ENCODE results near the gene NECTIN4. TPM values are rescaled to one million over a fixed set of nuclear protein-coding genes. Genes with fewer than 3 reads are reported as not detected.

The NECTIN4 gene
- total and polyA plus RNA-seq, 10 of the 15 experiments (the other 5 are each of a cell fraction or from before 2014, with no cell fraction given) = 2.8 to 8.7 (median 3.7) TPM

GRCh38 chr1:161033751-161034150, 55.6 kb downstream of the NECTIN4 start:
- DNase-seq (ENCODE audit: low read depth, low spot score) (no peak), FAIRE-seq (no peak), ATAC-seq (no peak)
- SMC1A ChIA-PET (ENCODE audit: uncharacterized antibody, unreplicated experiment) = interaction anchor here (1.2 to 2.2 kb wide), 4 partner anchors 10 to 122 kb away, joined by 3 to 8 read pairs (median 4); partner anchors contain the start of gene F11R
- no peak overlapping the region for H3K9ac ChIP-seq (ENCODE audit: control insufficient read depth, insufficient read depth, low read length)
- CTCF ChIA-PET = interaction anchor here (1.1 to 4.5 kb wide), 4 partner anchors 15 to 105 kb away, joined by 3 to 21 read pairs (median 4); no protein-coding TSS in a partner anchor
- no peak overlapping the region for H3K4me3 ChIP-seq
- no peak overlapping the region for H2AFZ ChIP-seq (ENCODE audit: control insufficient read depth, low read depth, low read length)
- no peaks in the 10 kb centered on the region for H4K20me1 ChIP-seq (ENCODE audit: control insufficient read depth, insufficient read depth)
- POLR2A ChIA-PET = interaction anchor here (0.7 to 2.0 kb wide), 3 partner anchors 13 to 192 kb away, joined by 3 to 8 read pairs (median 7); partner anchors contain the start of gene F11R
- intact Hi-C loops (cut with micrococcal nuclease; ENCODE audit: unreplicated experiment) = no loop called here
- peaks cover 1% of the 10 kb centered on the region; the same call in 1 of the 3 replicates for H3K9me3 ChIP-seq (replicated peaks; ENCODE audit: control insufficient read depth, insufficient read depth, low read length)
- H3K4me2 ChIP-seq (ENCODE audit: control insufficient read depth, insufficient read depth) = no peak overlapping the region
- no peak overlapping the region for H3K27ac ChIP-seq (ENCODE audit: control insufficient read depth, insufficient read depth)
- H3K79me2 ChIP-seq (ENCODE audit: control insufficient read depth, insufficient read depth, low read length) = peaks cover 4% of the 10 kb centered on the region
- no TSS peak for BruUV-seq (replicated peaks)
- in situ Hi-C loops (cut with MboI) = no loop called here
- no peaks in the 10 kb centered on the region for H3K36me3 ChIP-seq (ENCODE audit: control insufficient read depth in 2 of 2, insufficient read depth in 2 of 2, low read length in 1 of 2)
- whole genome bisulfite sequencing (ENCODE audit: insufficient coverage, insufficient replicate concordance, low lambda C conversion rate, missing lambda C conversion rate) = 88% methylated on average over 3 of the region's 3 CpGs
- H3K27me3 ChIP-seq (replicated peaks in 1 of 2; ENCODE audit: control insufficient read depth in 2 of 2, insufficient read depth in 2 of 2, low read length in 1 of 2) = no peaks in the 10 kb centered on the region
- RAD21 ChIA-PET (ENCODE audit: unreplicated experiment) = interaction anchor here (0.7 to 1.3 kb wide), 5 partner anchors 15 to 387 kb away, joined by 3 to 5 read pairs (median 3); partner anchors contain the start of gene KLHDC9
- peaks cover 4% of the 10 kb centered on the region; the same call in 1 of the 2 replicates for H3K4me1 ChIP-seq (ENCODE audit: control insufficient read depth, insufficient read depth, low read length)
- TF ChIP-seq, protein P1, sequence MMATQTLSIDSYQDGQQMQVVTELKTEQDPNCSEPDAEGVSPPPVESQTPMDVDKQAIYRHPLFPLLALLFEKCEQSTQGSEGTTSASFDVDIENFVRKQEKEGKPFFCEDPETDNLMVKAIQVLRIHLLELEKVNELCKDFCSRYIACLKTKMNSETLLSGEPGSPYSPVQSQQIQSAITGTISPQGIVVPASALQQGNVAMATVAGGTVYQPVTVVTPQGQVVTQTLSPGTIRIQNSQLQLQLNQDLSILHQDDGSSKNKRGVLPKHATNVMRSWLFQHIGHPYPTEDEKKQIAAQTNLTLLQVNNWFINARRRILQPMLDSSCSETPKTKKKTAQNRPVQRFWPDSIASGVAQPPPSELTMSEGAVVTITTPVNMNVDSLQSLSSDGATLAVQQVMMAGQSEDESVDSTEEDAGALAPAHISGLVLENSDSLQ (IDR thresholded peaks at IDR 0.05) = no peak
- TF ChIP-seq MXI1 (IDR thresholded peaks at IDR 0.05; ENCODE audit: low read depth, low read length) (no peak), NFIC (IDR thresholded peaks at IDR 0.05; ENCODE audit: low read depth, low read length) (no peak), CBX3 (IDR thresholded peaks at IDR 0.05; ENCODE audit: borderline replicate concordance, low read depth) (no peak), PAX8 (IDR thresholded peaks at IDR 0.05) (no peak), NR2F1 (conservative IDR thresholded peaks at IDR 0.05) (no peak), TBL1XR1 (IDR thresholded peaks at IDR 0.05; ENCODE audit: low read depth, low read length) (no peak), RCOR1 (conservative IDR thresholded peaks at IDR 0.05; ENCODE audit: low read depth, low read length) (no peak), MYC (IDR thresholded peaks at IDR 0.05; ENCODE audit: insufficient read depth, insufficient read length, insufficient replicate concordance, low read length, severe bottlenecking) (no peak), IRF3 (IDR thresholded peaks at IDR 0.05) (no peak), YBX1 (IDR thresholded peaks at IDR 0.05) (no peak), ESRRA (IDR thresholded peaks at IDR 0.05; ENCODE audit: low read length) (no peak), HDGF (IDR thresholded peaks at IDR 0.05) (no peak)
- TF ChIP-seq, protein P2, sequence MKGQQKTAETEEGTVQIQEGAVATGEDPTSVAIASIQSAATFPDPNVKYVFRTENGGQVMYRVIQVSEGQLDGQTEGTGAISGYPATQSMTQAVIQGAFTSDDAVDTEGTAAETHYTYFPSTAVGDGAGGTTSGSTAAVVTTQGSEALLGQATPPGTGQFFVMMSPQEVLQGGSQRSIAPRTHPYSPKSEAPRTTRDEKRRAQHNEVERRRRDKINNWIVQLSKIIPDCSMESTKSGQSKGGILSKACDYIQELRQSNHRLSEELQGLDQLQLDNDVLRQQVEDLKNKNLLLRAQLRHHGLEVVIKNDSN (IDR thresholded peaks at IDR 0.05; ENCODE audit: borderline replicate concordance, extremely low read length, insufficient read depth, low read depth, low read length) = no peak
- TF ChIP-seq, protein P3, sequence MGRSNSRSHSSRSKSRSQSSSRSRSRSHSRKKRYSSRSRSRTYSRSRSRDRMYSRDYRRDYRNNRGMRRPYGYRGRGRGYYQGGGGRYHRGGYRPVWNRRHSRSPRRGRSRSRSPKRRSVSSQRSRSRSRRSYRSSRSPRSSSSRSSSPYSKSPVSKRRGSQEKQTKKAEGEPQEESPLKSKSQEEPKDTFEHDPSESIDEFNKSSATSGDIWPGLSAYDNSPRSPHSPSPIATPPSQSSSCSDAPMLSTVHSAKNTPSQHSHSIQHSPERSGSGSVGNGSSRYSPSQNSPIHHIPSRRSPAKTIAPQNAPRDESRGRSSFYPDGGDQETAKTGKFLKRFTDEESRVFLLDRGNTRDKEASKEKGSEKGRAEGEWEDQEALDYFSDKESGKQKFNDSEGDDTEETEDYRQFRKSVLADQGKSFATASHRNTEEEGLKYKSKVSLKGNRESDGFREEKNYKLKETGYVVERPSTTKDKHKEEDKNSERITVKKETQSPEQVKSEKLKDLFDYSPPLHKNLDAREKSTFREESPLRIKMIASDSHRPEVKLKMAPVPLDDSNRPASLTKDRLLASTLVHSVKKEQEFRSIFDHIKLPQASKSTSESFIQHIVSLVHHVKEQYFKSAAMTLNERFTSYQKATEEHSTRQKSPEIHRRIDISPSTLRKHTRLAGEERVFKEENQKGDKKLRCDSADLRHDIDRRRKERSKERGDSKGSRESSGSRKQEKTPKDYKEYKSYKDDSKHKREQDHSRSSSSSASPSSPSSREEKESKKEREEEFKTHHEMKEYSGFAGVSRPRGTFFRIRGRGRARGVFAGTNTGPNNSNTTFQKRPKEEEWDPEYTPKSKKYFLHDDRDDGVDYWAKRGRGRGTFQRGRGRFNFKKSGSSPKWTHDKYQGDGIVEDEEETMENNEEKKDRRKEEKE (IDR thresholded peaks at IDR 0.05) = no peak
- TF ChIP-seq, protein P4, sequence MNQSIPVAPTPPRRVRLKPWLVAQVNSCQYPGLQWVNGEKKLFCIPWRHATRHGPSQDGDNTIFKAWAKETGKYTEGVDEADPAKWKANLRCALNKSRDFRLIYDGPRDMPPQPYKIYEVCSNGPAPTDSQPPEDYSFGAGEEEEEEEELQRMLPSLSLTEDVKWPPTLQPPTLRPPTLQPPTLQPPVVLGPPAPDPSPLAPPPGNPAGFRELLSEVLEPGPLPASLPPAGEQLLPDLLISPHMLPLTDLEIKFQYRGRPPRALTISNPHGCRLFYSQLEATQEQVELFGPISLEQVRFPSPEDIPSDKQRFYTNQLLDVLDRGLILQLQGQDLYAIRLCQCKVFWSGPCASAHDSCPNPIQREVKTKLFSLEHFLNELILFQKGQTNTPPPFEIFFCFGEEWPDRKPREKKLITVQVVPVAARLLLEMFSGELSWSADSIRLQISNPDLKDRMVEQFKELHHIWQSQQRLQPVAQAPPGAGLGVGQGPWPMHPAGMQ (IDR thresholded peaks at IDR 0.05; ENCODE audit: borderline replicate concordance) = no peak

Measured in GM12878 (cell line).